HG02763 (cell line): ENCODE data around the gene ODR4.
"Not testable (repeated sequence)": the region's sequence is repeated elsewhere in the genome, so short reads cannot be mapped to it uniquely, and the experiment has no call there.

Experiments
- ATAC-seq: cut with Tn5 transposase; IDR thresholded peaks from one replicate; pipeline ENCODE4 v1.9.1; 2021; ENCODE audit warnings: mild to moderate bottlenecking, moderate library complexity; ENCODE audit not compliant: unreplicated experiment

Gene ODR4

DNA sequence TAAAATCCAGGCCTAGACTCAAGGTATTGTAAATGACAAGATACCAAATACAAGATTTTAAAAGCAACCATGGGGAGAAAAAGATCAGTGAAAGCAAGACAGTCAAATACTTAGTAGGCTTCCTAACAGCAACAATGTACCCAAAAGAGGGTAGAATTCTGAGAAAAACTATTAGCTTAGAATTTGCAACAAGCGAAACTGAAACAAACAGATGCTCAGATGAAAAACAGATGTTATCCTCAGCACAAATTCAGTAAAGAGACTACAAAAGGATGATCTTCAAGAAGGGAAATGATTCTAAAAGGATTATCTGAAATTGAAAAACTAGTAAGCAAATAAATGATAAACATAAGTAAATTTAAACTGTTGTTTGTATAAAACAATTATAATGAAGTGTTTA lies 45.3 kb downstream of the ODR4 start:
- ATAC-seq = peak; percentile 95

DNA sequence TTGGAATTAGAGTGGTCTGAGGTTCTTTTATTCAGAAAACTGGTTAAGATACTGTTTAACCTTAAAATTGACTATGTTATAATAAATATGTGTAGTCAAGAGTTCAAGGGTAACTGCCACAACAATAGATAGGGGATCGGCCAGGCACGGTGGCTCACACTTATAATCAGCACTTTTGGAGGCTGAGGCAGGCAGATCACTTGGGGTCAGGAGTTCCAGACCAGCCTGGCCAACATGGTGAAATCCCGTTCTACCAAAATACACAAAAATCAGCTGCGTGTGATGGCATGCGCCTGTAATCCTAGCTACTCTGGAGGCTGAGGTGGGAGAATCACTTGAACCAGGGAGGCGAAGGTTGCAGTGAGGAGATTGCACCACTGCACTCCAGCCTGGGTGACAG lies 45.8 kb downstream of the ODR4 start:
- no peak for ATAC-seq

GRCh38 chr1:186424539-186424938 lies 48.9 kb downstream of the ODR4 start:
- ATAC-seq = no peak

DNA sequence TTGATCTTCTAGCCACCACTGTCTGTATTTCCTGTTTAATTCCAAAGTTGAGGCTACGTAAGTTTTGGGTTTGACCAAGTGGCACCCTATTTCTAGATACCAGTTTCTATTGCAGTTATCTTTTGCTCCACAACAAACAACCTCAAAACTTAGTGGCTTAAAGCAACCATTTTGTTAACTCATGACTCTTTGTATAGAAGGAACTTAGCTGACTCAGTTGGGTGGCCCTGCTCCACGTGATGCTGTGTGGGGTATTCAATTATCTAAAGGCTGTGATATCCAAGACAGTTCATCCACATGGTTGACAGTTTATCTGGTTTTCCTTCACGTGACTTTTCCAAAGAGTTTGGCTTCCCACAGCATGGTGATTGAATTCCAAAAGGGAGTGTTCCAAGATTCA lies 50.5 kb downstream of the ODR4 start:
- ATAC-seq = no peak

DNA sequence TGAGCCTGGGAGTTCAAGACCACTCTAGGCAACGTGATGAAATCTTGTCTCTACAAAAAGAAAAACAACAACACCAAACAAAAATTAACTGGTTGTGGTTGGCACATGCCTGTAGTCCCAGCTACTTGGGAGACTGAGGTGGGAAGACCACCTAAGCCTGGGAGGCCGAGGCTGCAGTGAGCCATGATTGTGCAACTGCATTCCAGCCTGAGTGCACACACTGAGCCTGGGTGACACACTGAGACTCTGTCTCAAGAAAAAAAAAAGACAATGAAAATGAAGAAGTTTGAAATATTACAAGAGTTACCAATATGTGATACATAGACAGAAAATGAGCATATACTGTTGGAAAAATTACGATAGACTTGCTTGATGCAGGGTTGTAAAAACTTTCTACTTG lies 53.4 kb downstream of the ODR4 start:
- no peak for ATAC-seq

- ATAC-seq = no peak
Observed at GRCh38 chr1:186435336-186435735, 59.7 kb downstream of the ODR4 start.

DNA sequence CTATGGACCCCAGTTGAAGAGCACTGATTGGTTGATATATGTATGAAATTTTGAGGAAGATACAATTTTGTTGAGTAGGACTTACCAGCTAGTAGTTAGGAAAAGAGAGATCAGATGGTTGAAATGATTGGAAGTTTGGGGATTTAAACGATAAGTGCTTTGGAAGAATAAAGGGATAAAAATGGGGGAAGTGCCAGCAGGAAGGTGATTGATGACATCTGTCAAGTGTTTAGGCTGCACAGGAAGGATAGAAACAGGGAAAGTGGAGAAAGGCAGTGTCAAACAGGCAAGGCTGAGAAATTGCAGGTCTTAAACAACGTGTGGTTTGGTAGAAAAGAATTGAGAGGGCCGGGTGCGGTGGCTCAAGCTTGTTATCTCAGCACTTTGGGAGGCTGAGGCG lies 62.9 kb downstream of the ODR4 start:
- no peak for ATAC-seq

DNA sequence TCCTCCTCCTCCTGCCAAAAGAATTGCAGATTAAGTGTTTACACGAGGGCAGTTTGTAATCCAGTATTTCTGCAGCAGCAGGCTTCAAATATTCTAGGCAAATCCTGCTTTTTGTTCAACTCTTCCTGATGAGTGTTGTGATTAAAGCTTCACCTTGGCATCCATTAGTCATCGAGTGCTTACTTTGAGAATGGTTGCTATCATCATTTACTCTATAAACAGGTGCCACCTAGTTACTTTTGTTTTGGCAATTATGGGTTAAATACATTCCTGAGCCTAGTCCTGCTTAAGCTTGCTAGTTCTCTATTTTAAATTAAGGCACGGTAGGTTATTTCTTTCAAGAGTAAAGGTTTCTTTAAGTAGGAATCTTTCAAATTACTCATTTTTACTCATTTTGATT lies 64.9 kb downstream of the ODR4 start:
- ATAC-seq = no peak

GRCh38 chr1:186442651-186443375 lies 67.2 kb downstream of the ODR4 start:
- ATAC-seq = no peak

DNA sequence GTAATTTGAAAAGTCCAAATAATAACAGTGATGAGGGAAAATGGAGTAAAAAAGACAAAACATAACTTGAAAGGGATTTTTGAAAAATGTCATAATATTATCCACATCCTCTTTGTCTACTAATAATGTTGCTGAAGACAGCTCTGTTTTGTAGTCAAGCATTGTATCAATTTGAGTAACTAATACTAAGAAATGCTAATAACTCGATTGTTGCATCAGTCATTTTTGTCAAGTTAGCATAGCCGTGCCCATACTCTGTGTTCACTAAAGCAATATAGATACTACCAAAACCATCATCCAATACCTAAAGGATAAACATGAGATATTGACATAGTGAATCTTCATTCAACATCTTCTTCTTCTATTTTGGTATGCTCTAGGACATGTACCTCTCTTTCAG lies 68.0 kb downstream of the ODR4 start:
- ATAC-seq = no peak

- ATAC-seq = no peak
Observed at GRCh38 chr1:186446152-186446551, 70.5 kb downstream of the ODR4 start.

GRCh38 chr1:186454981-186455380 lies 79.3 kb downstream of the ODR4 start:
- ATAC-seq = no peak

- ATAC-seq = no peak
Observed at GRCh38 chr1:186456729-186457255, 81.2 kb downstream of the ODR4 start.

DNA sequence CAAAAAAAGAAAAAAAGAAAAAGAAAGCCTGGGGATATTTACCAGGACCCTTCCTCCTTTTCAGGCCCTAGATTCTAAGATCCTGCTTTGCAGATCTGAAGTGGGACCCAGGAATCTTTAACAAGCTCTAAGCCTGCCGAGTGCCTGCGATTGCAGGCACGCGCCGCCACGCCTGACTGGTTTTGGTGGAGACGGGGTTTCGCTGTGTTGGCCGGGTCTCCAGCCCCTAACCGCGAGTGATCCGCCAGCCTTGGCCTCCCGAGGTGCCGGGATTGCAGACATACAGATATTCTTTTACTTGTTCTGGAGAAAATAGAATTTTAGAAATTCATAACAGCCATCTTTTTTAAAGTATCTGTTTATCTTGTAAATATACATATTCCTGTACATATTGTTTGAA lies 83.5 kb downstream of the ODR4 start:
- not testable (repeated sequence) for ATAC-seq

- ATAC-seq = no peak
Observed at GRCh38 chr1:186461014-186461413, 85.4 kb downstream of the ODR4 start, which contains the start of gene PDC. Gene PDC, minus strand, starts transcription at chr1:186461114. Its CDS starts 11,655 bp downstream, at chr1:186449459.

DNA sequence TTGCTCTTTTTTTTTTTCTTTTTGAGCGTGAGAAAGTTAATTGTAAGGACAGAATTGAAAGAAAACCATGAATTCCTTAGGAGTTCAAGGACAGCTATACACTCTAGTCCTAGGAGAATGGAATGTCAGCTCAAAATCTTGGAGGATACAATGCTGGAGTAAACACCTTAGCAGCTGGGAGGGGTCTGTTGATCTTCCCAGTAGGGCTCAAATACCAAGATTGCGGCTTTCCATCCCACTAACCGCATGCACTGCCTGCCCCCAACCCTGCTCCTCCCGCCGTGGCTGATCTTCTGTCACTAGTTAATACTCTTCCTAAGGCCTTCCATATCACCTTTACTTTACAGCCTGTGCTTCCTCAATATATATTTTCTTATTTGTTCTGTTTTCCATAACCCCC lies 87.9 kb downstream of the ODR4 start:
- ATAC-seq = no peak

GRCh38 chr1:186463926-186464325 lies 88.3 kb downstream of the ODR4 start:
- ATAC-seq = no peak

- ATAC-seq = not testable (repeated sequence)
Observed at GRCh38 chr1:186465491-186465890, 89.9 kb downstream of the ODR4 start.

- no peak for ATAC-seq
Observed at GRCh38 chr1:186465946-186466345, 90.3 kb downstream of the ODR4 start.
